ENCODE results near the gene ANXA6.

The ANXA6 gene

DNA sequence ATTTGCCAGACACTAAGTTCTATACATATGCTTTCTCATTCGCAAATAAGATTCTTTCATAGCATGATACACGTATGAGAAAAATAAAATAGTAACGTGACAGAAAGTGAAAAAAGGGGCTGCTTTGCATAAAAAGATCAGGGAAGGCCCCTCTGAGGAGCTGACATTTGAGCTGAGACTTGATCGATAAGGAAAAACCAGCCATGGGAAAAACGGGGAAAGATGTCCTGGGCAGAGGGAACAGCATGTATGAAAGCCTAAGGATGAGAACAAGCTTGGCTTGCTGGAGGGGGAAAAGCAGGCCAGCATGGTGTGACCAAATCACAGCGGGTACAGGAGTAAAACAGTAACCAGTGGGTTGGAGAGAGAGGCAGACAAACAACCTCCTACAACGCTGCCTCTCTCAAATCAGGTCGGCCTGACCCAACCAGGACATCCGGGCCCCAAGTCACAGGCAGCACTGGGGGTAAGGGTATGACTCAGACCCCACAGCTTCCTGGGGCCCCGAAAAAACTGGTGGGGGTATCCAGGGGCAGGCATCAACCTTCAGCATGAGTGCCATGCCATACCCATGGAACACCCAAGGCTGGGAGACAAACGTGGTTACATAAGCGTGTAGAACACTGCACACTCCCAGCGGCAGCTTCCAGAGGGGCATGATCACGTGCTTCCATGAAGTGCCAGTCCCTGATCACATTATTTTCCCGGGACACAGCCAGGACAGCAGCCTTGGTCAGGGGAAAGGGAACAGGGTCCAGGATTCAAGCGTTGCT lies 78.9 kb downstream of the ANXA6 start:
- DNase-seq: peak; percentile 42

- DNase-seq: no peak
Measured at GRCh38 chr5:151077967-151078366, 79.6 kb downstream of the ANXA6 start.

- DNase-seq: no peak
Measured at GRCh38 chr5:151077419-151077818, 80.2 kb downstream of the ANXA6 start.

GRCh38 chr5:151076616-151077015 lies 81.0 kb downstream of the ANXA6 start:
- no peak for DNase-seq

- no peak for DNase-seq
Measured at GRCh38 chr5:151075698-151076331, 81.8 kb downstream of the ANXA6 start.

DNA sequence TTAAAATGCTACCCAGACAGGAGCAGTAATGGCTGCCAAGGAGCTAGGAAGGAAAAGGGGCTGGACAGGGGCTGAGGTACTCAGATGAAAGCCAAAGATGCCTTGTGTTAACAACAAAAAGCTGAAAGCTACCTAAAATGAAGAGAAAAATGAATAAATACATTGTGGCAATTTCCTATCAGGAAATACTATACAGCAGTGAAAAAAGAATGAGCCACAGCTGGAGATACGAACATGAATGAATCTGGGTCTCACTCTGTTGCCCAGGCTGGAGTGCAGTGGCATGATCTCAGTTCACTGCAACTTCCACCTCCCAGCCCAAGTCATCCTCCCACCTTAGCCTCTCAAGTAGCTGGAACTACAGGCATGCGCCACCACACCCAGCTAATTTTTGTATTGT lies 83.0 kb downstream of the ANXA6 start:
- DNase-seq: no peak

DNA sequence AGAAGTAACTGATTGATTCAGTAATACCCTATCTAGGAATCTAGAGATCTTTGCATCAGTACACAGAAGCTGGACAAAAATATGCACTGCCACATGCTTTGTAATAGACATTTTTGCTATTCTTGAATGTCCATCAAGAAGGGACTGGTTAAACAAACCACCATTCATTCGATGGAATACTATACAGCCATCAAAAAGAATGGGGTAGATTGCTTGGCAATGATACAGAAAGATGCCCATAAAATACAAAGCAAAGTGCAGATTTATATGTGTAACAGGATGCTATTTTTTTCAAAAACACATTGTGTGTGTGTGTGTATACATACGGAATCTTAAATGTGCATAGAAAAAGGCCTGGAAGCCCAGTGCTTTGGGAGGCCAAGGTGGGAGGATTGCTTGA lies 84.3 kb downstream of the ANXA6 start:
- no peak for DNase-seq

DNA sequence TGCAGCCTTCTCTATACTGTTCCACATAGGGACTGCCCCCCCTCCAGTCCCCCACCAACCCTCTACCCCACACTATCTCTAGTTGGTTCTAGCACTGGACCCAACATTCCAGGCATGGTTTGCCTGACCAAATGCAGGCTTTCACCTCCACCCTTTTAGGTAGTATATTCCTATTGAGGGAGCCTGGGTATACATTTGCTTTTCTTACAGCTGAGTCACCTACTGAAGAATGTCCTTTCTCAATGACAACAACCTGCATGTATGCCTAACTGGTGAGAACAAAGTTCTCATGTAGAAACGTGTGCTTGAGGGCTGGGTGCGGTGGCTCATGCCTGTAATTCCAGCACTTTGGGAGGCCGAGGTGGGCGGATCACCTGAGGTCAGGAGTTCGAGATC lies 85.0 kb downstream of the ANXA6 start:
- DNase-seq: no peak

- no peak for DNase-seq
Measured at GRCh38 chr5:151071848-151072629, 85.5 kb downstream of the ANXA6 start.

GRCh38 chr5:151071021-151071420 lies 86.6 kb downstream of the ANXA6 start:
- no peak for DNase-seq

- DNase-seq: no peak
Measured at GRCh38 chr5:151070449-151070848, 87.1 kb downstream of the ANXA6 start.

- DNase-seq: no peak
Measured at GRCh38 chr5:151068433-151069197, 89.0 kb downstream of the ANXA6 start.

DNA sequence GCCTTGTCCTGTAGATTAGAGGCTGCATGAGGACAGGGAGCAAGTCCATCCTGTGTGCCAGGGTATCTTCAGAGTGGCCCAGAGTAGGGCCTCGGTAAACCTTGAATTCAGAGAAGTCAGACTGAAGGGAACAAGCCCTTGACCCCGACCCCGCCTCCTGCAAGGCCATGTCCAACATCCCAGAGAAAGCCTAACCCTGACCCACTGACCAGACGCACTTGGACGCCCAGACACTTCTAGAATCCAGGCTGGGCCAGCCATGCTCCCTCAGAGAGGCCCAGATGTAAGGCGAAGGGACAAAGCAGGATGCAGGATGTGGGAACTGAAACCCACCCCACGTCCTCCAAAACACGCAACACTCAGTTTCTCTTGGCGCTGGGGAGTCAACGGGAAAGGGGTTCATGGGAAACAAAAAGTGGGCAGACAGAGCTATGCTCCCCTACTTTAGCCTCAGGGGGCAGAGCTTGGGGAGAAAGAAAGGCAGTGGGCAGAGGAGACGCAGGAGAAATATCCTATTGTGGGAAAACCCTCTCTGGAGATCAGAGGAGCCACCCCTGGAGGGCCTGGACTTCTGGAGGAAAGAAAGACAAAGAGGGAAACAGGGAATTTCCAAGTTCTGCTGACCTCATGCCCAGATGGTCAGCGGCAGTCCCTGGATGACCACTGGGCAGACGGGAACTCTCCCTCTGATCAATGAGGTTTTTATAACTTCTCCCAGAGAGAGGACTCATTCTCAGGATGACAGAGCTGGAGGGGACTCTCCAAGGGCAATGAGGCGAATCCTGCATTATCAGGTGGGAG lies 89.7 kb downstream of the ANXA6 start:
- DNase-seq: no peak

DNA sequence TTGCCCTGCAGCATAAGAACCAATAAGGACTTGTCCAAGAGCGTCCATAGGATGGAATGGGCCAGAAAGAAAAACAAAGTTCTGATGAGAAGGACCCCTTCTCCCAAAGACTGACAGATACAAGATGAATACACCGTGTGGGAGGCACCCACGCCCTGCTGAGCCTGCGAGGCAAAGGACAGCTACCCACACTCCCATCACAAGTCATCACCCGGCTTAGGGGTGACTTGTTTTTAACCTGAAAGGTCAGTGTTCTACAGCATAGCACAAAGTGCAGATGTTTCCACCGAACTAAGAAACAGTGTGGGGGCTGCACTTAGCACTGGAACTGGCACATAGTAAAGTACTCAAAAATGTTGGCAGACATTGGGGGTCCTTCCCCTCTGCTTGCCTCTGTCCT lies 90.7 kb downstream of the ANXA6 start:
- DNase-seq: no peak

DNA sequence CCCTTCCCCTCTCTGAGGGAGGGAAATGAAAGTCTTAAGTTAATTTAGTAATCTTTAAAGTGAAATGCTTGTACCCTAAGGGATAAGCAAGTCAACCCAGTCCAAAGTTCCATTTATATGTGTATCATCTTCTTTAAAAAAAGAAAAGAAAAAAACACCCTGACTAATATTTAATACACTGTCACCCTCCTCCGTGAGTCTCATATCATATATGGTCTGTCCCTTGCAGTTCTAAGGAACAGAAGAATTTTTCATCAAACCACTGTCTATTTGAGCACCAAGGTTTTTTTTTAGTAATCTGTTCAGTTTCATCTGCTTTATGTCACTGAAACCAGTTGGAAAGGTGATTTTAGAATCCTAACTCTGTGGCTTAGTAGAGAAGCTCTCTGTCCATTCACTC lies 92.0 kb downstream of the ANXA6 start:
- DNase-seq: no peak

- no peak for DNase-seq
Measured at GRCh38 chr5:151064916-151065499, 92.6 kb downstream of the ANXA6 start.

DNA sequence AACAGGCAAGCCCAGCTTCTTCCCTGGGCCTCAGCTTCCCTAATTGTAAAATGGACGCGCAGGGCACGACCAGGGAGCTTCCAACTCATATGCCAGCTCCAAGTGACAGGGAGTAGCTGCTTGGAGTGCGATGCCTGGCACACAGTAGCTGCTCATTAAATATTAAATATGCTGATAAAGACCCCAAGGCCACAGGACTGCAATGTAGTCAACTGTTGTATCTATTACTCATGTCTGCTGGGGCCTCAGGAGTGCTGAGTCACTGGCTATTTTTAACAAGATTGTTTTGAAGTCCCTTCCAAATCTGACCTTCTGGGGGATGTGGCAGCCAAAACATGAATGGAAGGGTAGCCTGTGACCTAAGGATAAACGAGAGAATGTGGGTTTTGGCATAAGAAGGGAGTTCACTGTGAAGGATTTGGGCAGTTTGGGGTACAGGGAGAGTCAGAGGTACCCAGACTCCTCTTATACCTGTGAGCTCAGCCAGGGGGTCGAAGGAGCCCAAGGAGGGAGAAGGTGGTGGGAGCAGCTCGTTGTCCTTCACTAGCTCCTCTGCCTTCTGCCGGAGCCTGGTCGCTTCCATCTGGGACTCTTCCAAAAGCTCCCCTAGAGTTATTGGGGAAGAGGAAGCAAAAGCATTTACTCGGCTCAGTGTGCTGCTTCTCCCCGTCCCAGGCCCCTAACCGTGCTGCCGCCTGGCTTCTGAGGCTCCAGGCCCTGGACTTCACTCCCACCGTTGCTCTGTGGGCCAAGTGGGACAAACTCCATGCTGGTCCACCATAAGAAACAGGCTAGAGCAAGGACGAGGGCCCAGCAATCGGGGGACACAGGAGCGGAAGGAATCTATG lies 94.2 kb downstream of the ANXA6 start:
- no peak for DNase-seq

DNA sequence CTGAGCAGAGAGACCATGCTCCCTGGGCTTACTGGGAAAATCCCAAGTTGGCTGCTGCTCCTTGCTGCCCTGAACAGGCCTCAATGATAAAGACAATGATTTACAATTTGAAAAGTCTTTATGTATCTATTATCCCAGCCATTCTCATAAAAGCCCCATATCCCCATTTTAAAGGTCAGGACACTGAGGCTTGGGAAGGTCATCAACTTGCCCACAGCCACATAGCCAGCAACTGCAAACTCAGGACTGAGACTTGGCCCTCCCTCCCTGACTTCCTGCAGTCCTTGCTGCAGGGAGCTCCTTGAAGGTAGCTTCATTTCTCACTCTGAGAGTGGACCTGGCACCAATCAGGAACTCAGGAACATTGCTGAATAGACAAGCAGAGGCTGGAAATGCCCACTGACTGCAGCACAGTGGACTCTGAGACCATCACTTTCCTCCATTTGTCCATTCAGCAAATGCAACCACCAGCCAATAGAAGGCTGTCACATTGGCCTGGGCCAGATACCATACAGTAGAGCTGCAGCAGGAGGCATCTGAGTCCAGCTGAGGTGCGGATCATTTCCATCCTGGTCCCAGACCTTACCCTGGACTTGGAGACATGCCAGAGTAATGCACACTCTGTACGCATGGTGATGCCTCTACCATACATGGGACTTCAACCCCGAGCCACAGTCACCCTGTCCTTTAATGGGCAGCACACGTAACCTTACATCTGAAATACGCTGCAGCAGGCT lies 95.0 kb downstream of the ANXA6 start:
- no peak for DNase-seq

- DNase-seq: no peak
Measured at GRCh38 chr5:151060742-151061141, 96.8 kb downstream of the ANXA6 start.

GRCh38 chr5:151058891-151059489 lies 98.6 kb downstream of the ANXA6 start:
- no peak for DNase-seq
